H9 (cell line): ENCODE data around the gene TERT. TPM values are rescaled to one million over a fixed set of nuclear protein-coding genes. Genes with fewer than 3 reads are reported as not detected.
A peak's percentile ranks its signal among the peaks of the same experiment; 100 is the strongest.

ENCODE experiments used
- DNase-seq: peaks from one replicate; pipeline ENCODE4 v3.0.0-alpha.2; 2017
- H2AFZ ChIP-seq: one replicate; pipeline ENCODE4 v1.6.1; 2013; ENCODE audit warnings: mild to moderate bottlenecking, low read length, control low read depth, moderate library complexity
- H2AK5ac ChIP-seq: 2 replicates; pipeline ENCODE4 v1.6.1; 2013; ENCODE audit warnings: low read length, control low read depth, mixed read lengths; ENCODE audit not compliant: insufficient read length
- H2BK120ac ChIP-seq: one replicate; pipeline ENCODE4 v1.6.1; 2013; ENCODE audit warnings: low read depth, mild to moderate bottlenecking, low read length, control low read depth, inconsistent platforms; ENCODE audit not compliant: poor library complexity, severe bottlenecking
- H2BK12ac ChIP-seq: 2 replicates; pipeline ENCODE4 v1.6.1; 2013; ENCODE audit warnings: low read length, control low read depth, mixed read lengths, low read depth; ENCODE audit not compliant: insufficient read length
- H2BK15ac ChIP-seq: 2 replicates; pipeline ENCODE4 v1.6.1; 2013; ENCODE audit warnings: low read depth, low read length, control low read depth
- H2BK20ac ChIP-seq: one replicate; pipeline ENCODE4 v1.6.1; 2013; ENCODE audit warnings: low read depth, mild to moderate bottlenecking, low read length, control low read depth, inconsistent platforms; ENCODE audit not compliant: poor library complexity, severe bottlenecking
- H2BK5ac ChIP-seq: 2 replicates; pipeline ENCODE4 v1.6.1; 2013; ENCODE audit warnings: low read length, control low read depth, mixed read lengths; ENCODE audit not compliant: insufficient read length
- H3K14ac ChIP-seq: 2 replicates; pipeline ENCODE4 v1.6.1; 2013; ENCODE audit warnings: low read length, control low read depth; ENCODE audit not compliant: insufficient read depth
- H3K18ac ChIP-seq: 2 replicates; pipeline ENCODE4 v1.6.1; 2013; ENCODE audit warnings: low read depth, mild to moderate bottlenecking, mixed read lengths, low read length, control low read depth; ENCODE audit not compliant: insufficient read length
- H3K23ac ChIP-seq: 2 replicates; pipeline ENCODE4 v1.6.1; 2013; ENCODE audit warnings: low read length, control low read depth, mixed read lengths, low read depth; ENCODE audit not compliant: insufficient read length
- H3K23me2 ChIP-seq: 2 replicates; pipeline ENCODE4 v1.6.1; 2013; ENCODE audit warnings: low read depth, mild to moderate bottlenecking, mixed read lengths, low read length, control low read depth; ENCODE audit not compliant: insufficient read length, poor library complexity, severe bottlenecking
- H3K27ac ChIP-seq: 2 replicates; pipeline ENCODE4 v1.5.1; 2013; ENCODE audit warnings: low read length, control low read depth, mixed read lengths, low read depth; ENCODE audit not compliant: insufficient read length
- H3K27me3 ChIP-seq: 2 replicates; pipeline ENCODE4 v1.6.1; 2013; ENCODE audit warnings: low read length, control low read depth, inconsistent platforms; ENCODE audit not compliant: insufficient read depth
- H3K4ac ChIP-seq: 2 replicates; pipeline ENCODE4 v1.6.1; 2013; ENCODE audit warnings: low read depth, mild to moderate bottlenecking, control low read depth, inconsistent platforms, low read length, moderate library complexity
- H3K4me1 ChIP-seq: 2 replicates; pipeline ENCODE4 v1.6.1; 2013; ENCODE audit warnings: low read length, control low read depth, inconsistent platforms; ENCODE audit not compliant: insufficient read depth
- H3K4me2 ChIP-seq: 2 replicates; pipeline ENCODE4 v1.6.1; 2013; ENCODE audit warnings: low read length, control low read depth, mixed read lengths; ENCODE audit not compliant: insufficient read length, insufficient read depth
- H3K56ac ChIP-seq: 2 replicates; pipeline ENCODE4 v1.6.1; 2013; ENCODE audit warnings: low read depth, mild to moderate bottlenecking, mixed read lengths, low read length, control low read depth; ENCODE audit not compliant: insufficient read length
- H3K79me1 ChIP-seq: 2 replicates; pipeline ENCODE4 v1.6.1; 2013; ENCODE audit warnings: low read depth, mild to moderate bottlenecking, moderate library complexity, low read length, control low read depth, inconsistent platforms; ENCODE audit not compliant: insufficient read depth, poor library complexity, severe bottlenecking
- H3K79me2 ChIP-seq: 2 replicates; pipeline ENCODE4 v1.6.1; 2013; ENCODE audit warnings: low read length, control low read depth, inconsistent platforms; ENCODE audit not compliant: insufficient read depth
- H3K9ac ChIP-seq: 2 replicates; pipeline ENCODE4 v1.6.1; 2013; ENCODE audit warnings: low read length, control low read depth, mixed read lengths; ENCODE audit not compliant: insufficient read length; ENCODE audit errors: extremely low read depth
- H3K9me3 ChIP-seq: one replicate; pipeline ENCODE4 v1.6.1; 2013; ENCODE audit warnings: low read depth, low read length, inconsistent platforms; ENCODE audit not compliant: control insufficient read depth
- H3T11ph ChIP-seq: one replicate; pipeline ENCODE4 v1.6.1; 2013; ENCODE audit warnings: mild to moderate bottlenecking, low read length, control low read depth, inconsistent platforms
- H4K20me1 ChIP-seq: one replicate; pipeline ENCODE4 v1.6.1; 2013; ENCODE audit not compliant: control insufficient read depth, insufficient read length, insufficient read depth
- H4K5ac ChIP-seq: 2 replicates; pipeline ENCODE4 v1.6.1; 2013; ENCODE audit warnings: low read depth, mild to moderate bottlenecking, mixed read lengths, low read length, control low read depth; ENCODE audit not compliant: insufficient read length
- H4K8ac ChIP-seq: replicated peaks from 2 replicates; pipeline ENCODE4 v1.6.1; 2013; ENCODE audit warnings: low read length, control low read depth, mixed read lengths, low read depth; ENCODE audit not compliant: insufficient read length
- H4K91ac ChIP-seq: 2 replicates; pipeline ENCODE4 v1.6.1; 2013; ENCODE audit warnings: low read depth, mild to moderate bottlenecking, moderate library complexity, mixed read lengths, low read length, control low read depth; ENCODE audit not compliant: insufficient read length
- H3K27ac Mint-ChIP-seq, 3 experiments: 2 replicates in 2 of 3; 3 replicates in 1 of 3; pipeline ENCODE4 v1.8.0; 2020 to 2021; ENCODE audit warnings: mixed read lengths in 3 of 3, mild to moderate bottlenecking in 1 of 3, moderate library complexity in 1 of 3
- H3K27me3 Mint-ChIP-seq: 2 replicates; pipeline ENCODE4 v1.8.0; 2021; ENCODE audit warnings: low read depth, mild to moderate bottlenecking, moderate library complexity, mixed read lengths
- H3K36me3 Mint-ChIP-seq, 3 experiments: 2 replicates in 2 of 3; 3 replicates in 1 of 3; pipeline ENCODE4 v1.8.0; 2020 to 2021; ENCODE audit warnings: low read depth in 3 of 3, mixed read lengths in 3 of 3; ENCODE audit not compliant: insufficient read depth in 1 of 3
- H3K4me1 Mint-ChIP-seq, 2 experiments: 2 replicates each; pipeline ENCODE4 v1.8.0; 2020; ENCODE audit warnings: mixed read lengths in 2 of 2
- H3K4me3 Mint-ChIP-seq, 2 experiments: 2 replicates in 1 of 2; 3 replicates in 1 of 2; pipeline ENCODE4 v1.8.0; 2020 to 2021; ENCODE audit warnings: mild to moderate bottlenecking in 2 of 2, mixed read lengths in 2 of 2, moderate library complexity in 1 of 2
- H3K9me3 Mint-ChIP-seq, 2 experiments: 2 replicates in 1 of 2; 3 replicates in 1 of 2; pipeline ENCODE4 v1.8.0; 2020; ENCODE audit warnings: mild to moderate bottlenecking in 2 of 2, mixed read lengths in 2 of 2, moderate library complexity in 1 of 2
- CTCF ChIP-seq: fragments of 200-600 bp; sonication (generic); conservative IDR thresholded peaks from 3 replicates; pipeline ENCODE4 v1.8.0; 2021; ENCODE audit warnings: antibody characterized with exemption, mild to moderate bottlenecking
- WGBS: extraction: QIAGEN DNeasy Blood & Tissue Kit; methylation state at CpG from one replicate; pipeline ENCODE4 v1.1.7; 2013; ENCODE audit warnings: missing lambda C conversion rate, low lambda C conversion rate, mixed read lengths; ENCODE audit not compliant: insufficient read length; ENCODE audit errors: extremely low coverage; 5-methylcytosine and 5-hydroxymethylcytosine counted together
- total RNA-seq: library from RNA; stranded (reverse); gene quantifications from 2 replicates; pipeline ENCODE4 v1.2.1, GENCODE V29; 2021

TERT gene
- total RNA-seq, 1 experiment from 2014 or later, result 15.5 TPM

DNA sequence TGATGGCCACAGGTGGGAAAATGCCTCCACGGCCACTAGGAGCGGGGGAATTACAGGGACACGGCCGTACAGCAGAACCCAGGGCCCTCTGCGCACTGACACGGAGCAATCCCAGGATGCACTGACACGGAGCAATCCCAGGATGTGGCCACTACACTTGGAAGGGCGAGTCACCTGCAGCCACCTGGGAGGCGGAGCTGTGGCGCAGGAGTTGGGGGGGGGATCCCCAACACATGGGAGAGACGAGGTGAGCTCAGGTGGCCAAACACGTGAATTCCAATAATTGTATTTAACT lies 43.3 kb upstream of the TERT start:
- H3K18ac ChIP-seq, result no peak overlapping the region
- H4K91ac ChIP-seq, result no peak overlapping the region
- H3K4ac ChIP-seq, result no peak overlapping the region
- no peak overlapping the region for H2BK5ac ChIP-seq
- H3K56ac ChIP-seq, result no peak overlapping the region
- H2AFZ ChIP-seq, result no peak overlapping the region
- H4K5ac ChIP-seq, result no peak overlapping the region
- no peak overlapping the region for H4K8ac ChIP-seq
- no peaks in the 10 kb centered on the region for H3K9me3 Mint-ChIP-seq
- H3K27ac Mint-ChIP-seq, result no peak overlapping the region; a peak in 1 of 7 replicates
- no peak overlapping the region for H2BK20ac ChIP-seq
- H3K14ac ChIP-seq, result no peak overlapping the region
- peaks cover 0 to 1% of the 10 kb centered on the region in 2 experiments; a peak in 1 of 4 replicates for H3K4me1 Mint-ChIP-seq
- no peaks in the 10 kb centered on the region for H3K79me1 ChIP-seq
- H3K23me2 ChIP-seq, result no peaks in the 10 kb centered on the region
- no peaks in the 10 kb centered on the region for H3K27me3 ChIP-seq
- no peak overlapping the region for H2BK120ac ChIP-seq
- H4K20me1 ChIP-seq, result no peaks in the 10 kb centered on the region
- H2BK12ac ChIP-seq, result no peak overlapping the region
- H3K9ac ChIP-seq, result no peak overlapping the region
- H3K27ac ChIP-seq, result no peak overlapping the region
- no peak overlapping the region for H3K4me2 ChIP-seq
- H2AK5ac ChIP-seq, result no peak overlapping the region
- H3K79me2 ChIP-seq, result peaks cover under 1% of the 10 kb centered on the region; the same call in 1 of the 2 replicates
- no peak overlapping the region for H2BK15ac ChIP-seq
- no peaks in the 10 kb centered on the region for H3K9me3 ChIP-seq
- H3K4me3 Mint-ChIP-seq, result peak overlapping the region in 1 of 2 experiments; percentile 42; a peak in 1 of 5 replicates
- DNase-seq, result no peak
- H3K27me3 Mint-ChIP-seq, result no peaks in the 10 kb centered on the region
- no CpG with 5 or more reads among the region's 12 CpGs for WGBS
- TF ChIP-seq CTCF, result no peak
- no peaks in the 10 kb centered on the region for H3K4me1 ChIP-seq
- no peak overlapping the region for H3K23ac ChIP-seq
- H3K36me3 Mint-ChIP-seq, result peaks cover 53 to 89% (median 85%) of the 10 kb centered on the region in 3 experiments
- H3T11ph ChIP-seq, result no peak overlapping the region
